ENCODE results near the gene EIF5A.

EIF5A gene

GRCh38 chr17:7306911-7307685 is at the start of gene EIF5A:
Gene EIF5A, plus strand, starts transcription at chr17:7307628. Its CDS starts 2,008 bp downstream, at chr17:7309636.
- DNase-seq = peak; percentile 95

GRCh38 chr17:7258731-7259554 is 48.5 kb upstream of the EIF5A start:
- no peak for DNase-seq

GRCh38 chr17:7259555-7259889 is 47.9 kb upstream of the EIF5A start:
- DNase-seq = no peak

GRCh38 chr17:7260151-7260550 is 47.3 kb upstream of the EIF5A start:
- DNase-seq = no peak

GRCh38 chr17:7260651-7261378 is 46.6 kb upstream of the EIF5A start:
- peak; percentile 27 for DNase-seq

- no peak for DNase-seq
Observed at GRCh38 chr17:7261379-7262191, 45.8 kb upstream of the EIF5A start.

- DNase-seq = peak; percentile 81
Observed at GRCh38 chr17:7262192-7262934, 45.1 kb upstream of the EIF5A start, which contains the start of gene CLDN7. Gene CLDN7, minus strand, starts transcription at chr17:7262478. Its CDS starts 435 bp downstream, at chr17:7262043.

- no peak for DNase-seq
Observed at GRCh38 chr17:7262935-7263800, 44.3 kb upstream of the EIF5A start.

GRCh38 chr17:7263801-7264078 is 43.7 kb upstream of the EIF5A start:
- no peak for DNase-seq

- DNase-seq = no peak
Observed at GRCh38 chr17:7266784-7267183, 40.6 kb upstream of the EIF5A start.

GRCh38 chr17:7279448-7279847 is 28.0 kb upstream of the EIF5A start:
- DNase-seq = no peak

GRCh38 chr17:7280519-7281073 is 26.8 kb upstream of the EIF5A start:
- peak; percentile 81 for DNase-seq

GRCh38 chr17:7281074-7281952 is 26.1 kb upstream of the EIF5A start, which contains the start of gene SLC2A4:
Gene SLC2A4, plus strand, starts transcription at chr17:7281718. Its CDS starts 217 bp downstream, at chr17:7281935.
- peak; percentile 64 for DNase-seq

- DNase-seq = no peak
Observed at GRCh38 chr17:7281953-7282751, 25.3 kb upstream of the EIF5A start.

GRCh38 chr17:7282752-7283321 is 24.6 kb upstream of the EIF5A start:
- no peak for DNase-seq

GRCh38 chr17:7283471-7284216 is 23.8 kb upstream of the EIF5A start:
- DNase-seq = no peak

GRCh38 chr17:7284911-7285310 is 22.5 kb upstream of the EIF5A start:
- no peak for DNase-seq

Data from DMS153 (cell line).